Endothelial cell of hepatic sinusoid (primary cell): ENCODE results near the gene HEMK1.

Experiments
- in situ Hi-C: cut with HindIII; loops from 2 replicates; pipeline ENCODE4 v1.10.0; 2017; ENCODE audit warnings: low sequenced_read_pairs

The HEMK1 gene, protein sequence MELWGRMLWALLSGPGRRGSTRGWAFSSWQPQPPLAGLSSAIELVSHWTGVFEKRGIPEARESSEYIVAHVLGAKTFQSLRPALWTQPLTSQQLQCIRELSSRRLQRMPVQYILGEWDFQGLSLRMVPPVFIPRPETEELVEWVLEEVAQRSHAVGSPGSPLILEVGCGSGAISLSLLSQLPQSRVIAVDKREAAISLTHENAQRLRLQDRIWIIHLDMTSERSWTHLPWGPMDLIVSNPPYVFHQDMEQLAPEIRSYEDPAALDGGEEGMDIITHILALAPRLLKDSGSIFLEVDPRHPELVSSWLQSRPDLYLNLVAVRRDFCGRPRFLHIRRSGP

DNA sequence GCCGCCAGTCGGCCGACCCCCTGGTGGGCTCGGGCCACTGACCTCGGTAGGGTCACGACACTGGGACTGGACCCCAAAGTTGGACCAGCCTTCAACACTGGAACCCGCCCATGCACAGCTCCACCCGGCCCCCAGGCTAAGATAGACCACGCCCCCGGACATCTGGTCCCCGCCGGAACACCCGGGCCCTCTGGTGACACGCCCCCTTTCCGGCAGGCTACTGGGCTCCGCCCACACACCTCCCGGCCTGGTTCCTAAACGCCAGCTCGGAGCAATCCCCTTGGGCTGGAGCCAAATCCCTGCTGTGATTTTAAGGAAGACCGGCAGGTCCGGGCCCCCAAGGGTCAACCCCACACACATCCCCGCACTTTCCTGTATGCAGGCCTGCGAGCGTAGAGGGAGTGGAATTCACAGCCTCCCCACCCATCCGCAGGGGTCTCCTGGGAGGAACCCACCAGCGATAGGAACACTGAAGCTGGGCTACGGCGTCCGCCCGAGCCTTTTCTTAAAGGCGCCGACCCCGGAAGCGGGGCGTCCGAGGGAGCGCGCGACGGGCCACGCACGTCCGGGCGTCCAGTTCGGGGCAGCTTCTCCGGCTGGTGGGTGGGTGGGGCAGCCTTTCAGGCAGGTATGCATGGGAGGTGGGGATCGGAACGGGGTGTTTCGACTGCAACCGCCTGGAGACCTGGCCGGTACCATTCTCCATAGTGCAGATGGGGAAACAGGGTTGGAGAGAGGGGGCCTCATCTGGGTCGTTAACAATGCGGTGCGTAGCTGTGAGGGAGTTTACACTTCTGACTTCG is at the start of gene HEMK1:
Gene HEMK1 (plus strand): TSS at position 576 of the 803 bp plus-strand sequence. CDS start 1,583 bp downstream, outside the sequence.
- in situ Hi-C loops, result no loop called here

DNA sequence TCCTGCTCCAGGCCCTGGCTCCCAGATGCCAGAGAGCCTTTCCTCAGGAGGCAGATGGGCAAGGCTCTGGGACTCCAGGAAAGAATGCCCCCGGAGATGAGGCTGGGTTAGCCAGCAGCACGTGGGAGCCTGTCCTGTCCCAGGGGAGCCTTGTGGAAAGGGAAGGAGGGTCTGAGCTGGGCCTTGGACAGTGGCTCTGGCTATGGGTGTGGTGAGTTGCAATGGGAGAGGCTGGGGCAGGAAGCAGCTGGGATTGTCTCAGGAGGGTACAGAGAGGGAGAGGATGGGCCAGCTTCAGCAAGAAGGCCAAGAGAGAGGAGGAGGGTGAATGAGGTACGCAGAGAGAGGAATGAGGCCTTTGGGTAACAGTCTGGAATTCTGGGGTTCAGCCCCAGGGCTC is 48.5 kb upstream of the HEMK1 start:
- in situ Hi-C loops, result no loop called here

DNA sequence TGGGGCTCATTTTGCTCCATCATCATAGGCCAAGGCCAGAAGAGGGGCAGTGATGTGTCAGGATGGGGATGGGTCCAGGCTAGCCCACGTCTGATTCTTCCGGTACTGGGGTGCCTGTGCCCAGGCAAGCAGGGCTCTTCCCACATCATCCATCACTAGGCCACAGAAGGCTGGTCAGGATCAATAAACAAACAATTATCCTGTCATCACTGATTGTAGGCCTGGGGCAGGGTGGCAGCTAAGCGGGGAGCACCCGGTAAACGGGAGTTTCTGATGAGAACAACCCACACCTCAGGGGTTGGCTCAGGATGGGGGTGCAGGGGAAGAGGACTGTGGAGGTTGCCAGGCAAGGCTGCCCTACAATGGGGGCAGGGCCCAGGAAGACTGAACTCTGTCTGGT is 47.8 kb upstream of the HEMK1 start:
- in situ Hi-C loops, result no loop called here

DNA sequence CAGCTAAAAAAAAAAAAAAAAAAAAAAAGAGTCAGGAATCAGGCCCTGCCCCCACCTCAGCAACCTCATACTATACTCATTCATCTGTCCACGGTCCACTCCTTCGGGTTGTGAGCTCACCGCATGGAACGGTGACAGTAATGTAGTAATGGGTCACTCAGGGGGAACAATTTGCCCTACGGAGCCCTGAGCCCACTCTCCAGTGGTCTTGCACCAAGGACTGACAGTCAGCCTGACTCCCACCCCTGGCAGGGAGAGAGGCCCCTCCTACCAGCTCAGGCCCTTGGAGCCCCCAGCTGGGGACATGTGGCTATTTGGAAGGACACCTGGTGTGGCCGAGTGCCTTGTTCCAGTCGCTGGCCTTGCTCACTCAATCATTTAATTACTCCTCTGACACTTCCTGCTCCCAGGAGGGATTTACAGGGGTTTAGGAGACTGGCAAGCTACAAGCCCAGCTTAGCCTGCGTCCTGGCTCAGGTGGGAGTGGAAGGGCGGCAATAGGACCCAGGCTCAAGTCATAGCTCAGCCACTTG is 46.0 kb upstream of the HEMK1 start:
- in situ Hi-C loops, result no loop called here

DNA sequence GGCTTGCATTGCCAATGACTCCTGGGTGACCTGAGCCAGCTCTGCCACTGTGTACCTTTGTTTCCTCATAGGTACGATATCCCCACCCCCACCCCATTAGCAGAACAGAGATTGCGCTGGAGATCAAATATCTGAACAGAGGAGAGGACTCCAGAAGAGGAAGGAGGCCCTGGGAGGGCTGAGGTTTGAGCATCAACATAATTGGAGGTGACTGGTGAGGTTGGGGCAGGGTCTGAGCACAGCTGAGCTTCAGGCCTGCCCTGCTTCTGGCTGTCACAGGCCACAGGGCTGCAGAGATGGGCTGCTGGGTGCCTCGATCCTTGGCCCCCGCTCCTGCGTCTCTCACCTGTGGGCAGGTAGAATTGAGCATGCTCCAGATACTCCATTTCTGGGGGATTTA is 44.6 kb upstream of the HEMK1 start:
- in situ Hi-C loops, result no loop called here

DNA sequence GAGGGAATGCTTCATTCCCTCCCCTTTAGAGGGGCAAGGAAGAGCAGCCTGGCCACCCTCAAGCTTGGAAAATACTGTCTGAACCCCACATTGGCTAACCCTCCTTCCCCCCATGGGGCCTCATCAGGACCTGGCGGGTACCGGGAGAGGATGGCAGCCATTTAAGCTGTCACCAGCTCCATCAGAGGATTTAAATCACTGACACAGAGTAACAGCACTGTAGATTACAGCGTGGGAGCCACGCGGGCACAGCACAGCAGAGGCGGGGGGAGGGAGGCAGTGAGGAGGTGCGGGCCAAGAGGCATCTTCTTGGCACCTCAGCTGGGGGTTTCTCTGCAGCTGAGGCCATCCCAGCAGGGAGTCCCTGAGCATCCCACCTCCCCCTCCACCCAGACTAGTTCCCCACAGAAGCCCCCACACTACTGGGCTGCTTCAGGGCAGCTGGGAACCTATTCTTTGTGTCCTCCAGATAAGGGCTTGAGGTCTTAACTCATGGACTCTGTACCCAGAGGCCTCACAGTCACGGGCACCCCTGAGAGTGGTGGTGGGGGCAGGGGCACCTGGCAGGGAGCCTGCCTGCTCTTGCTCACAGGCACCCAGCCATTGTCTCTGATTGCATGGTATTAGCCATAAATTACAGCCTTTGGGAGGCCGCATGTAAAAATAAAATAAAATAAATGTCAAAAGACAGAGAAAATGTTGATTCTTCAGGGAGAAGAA is 44.0 kb upstream of the HEMK1 start:
- in situ Hi-C loops, result no loop called here

DNA sequence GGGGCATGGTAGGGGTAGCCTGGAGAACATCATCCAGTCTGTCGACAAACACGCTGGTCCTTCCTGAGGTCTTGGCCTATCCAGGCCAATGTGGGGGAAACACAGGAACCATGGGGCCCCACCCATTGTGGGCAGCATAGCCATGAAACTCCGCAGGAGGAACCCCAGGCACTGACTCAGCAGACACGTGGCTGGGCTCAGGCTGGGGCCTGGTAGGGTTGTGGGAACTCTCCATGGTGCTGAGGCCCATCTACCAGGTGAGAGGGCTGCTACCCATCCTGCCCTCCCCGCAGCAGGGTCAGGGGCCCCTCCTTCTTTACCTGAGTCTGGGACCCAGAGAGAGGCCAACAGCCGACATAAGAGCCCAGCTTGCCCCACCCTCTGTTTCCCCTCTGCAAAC is 43.3 kb upstream of the HEMK1 start:
- in situ Hi-C loops, result no loop called here

DNA sequence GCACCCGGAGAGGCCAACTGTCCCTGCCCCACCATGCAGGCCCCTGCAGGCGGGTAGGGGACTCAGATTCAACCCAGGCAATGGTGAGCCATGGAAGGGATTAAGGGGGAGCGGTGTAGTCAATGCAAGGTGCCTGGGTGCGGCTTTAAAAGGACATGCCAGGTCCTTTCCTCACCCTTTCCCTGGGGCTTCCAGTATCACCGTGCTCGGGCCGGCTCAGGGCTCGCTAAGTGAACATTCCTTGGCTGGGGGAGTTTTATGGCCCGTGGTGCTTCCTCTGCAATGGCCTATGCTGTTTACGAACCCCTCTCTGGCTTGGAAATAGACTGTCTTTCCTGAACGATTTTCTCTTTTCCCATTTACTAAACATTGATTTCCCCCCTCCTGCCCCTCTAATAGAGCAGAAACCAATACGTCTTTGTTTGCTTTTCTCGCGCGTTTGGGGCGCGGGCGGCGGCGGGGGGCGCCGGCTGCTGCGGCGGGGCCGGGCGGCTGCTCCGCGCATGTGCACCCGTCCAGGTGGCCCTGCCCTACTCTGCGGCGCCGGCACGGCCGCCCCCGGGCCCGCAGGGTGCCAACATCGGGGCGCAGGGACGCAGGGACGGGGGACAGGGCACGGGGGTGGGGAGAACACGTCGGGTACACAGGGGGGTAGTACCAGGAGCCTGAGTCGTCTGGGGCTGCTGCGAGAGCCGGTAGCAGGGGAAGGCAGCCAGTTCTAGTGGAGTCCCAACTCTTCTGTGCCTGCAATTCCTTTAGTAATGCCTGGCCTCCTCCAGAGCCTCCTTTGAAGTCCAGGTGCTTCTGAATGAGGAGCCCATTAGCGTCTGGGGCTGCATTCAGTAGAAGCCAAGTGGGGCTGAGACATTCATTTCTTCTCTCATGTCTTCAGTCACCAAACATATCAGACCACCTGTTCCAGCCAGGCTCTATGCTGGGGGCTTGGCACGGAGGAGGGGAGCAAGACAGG is 39.0 kb upstream of the HEMK1 start:
- in situ Hi-C loops, result no loop called here

DNA sequence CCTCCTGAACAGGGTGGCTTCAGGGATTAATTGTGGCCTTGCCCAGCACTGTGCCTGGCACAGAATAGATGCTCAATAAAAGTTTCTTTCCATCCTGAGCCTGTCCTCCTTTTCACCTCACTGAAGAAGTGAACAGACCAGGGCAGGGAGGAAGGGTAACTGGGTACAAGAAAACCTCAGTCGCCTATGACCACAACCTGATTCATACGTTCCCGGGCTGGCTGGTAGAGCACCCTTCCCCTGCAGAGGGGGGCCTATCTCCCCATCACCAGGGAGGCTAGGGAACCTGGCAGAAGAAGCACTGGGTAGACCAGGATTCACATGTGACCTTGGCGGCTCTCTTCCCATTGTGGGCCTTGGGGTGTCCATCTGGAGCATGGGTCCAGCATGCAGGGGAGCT is 38.1 kb upstream of the HEMK1 start:
- in situ Hi-C loops, result no loop called here

DNA sequence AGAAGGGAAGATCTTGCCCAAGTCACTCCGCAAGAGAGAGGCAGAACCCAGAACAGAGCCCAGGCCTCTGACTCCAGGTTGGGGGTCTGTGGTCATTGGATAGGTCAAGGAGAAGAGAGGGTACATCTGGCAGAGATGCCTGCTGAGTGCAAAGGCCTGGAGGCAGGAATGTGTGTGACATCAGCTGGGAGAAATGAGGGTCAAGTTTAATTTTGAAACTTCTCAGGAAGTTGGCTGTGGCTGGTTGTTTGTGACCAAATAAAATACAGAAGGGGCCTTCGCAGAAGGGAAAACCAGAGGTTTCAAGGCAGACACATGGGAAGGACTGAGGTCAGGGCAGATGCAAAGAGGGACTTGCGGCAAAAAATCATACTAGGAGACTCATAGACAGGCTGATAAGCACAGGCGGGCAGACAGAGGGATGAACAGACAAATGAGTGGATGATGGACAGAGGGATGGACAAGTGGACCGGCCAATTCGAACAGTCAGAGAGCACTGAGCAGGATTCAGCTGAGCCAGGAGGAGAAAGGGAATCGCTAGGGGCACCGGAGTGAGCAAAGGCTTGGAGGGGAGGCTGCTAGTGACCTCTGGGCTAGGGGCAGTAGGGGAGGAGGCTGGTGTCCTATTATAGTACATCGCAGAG is 37.1 kb upstream of the HEMK1 start:
- in situ Hi-C loops, result no loop called here

DNA sequence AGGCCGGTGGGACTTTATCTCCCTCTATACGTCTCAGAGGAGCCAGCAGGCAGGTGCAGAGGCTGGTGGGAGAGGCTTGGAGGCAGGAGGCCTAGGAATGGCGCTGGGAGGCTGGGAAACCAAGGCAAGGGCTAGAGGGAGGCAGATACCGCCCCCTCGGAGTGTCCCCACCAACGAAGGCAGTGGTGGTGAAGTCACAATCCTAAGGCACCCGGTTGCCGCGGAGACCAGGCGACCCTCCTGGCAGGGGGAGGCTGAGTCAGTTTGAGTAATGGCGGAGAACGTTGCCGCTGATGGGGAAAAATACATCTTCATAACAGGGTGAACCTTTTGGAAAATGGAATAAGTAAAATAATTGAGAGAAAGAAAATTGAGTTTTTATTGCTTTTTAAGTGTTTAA is 36.0 kb upstream of the HEMK1 start:
- in situ Hi-C loops, result no loop called here

DNA sequence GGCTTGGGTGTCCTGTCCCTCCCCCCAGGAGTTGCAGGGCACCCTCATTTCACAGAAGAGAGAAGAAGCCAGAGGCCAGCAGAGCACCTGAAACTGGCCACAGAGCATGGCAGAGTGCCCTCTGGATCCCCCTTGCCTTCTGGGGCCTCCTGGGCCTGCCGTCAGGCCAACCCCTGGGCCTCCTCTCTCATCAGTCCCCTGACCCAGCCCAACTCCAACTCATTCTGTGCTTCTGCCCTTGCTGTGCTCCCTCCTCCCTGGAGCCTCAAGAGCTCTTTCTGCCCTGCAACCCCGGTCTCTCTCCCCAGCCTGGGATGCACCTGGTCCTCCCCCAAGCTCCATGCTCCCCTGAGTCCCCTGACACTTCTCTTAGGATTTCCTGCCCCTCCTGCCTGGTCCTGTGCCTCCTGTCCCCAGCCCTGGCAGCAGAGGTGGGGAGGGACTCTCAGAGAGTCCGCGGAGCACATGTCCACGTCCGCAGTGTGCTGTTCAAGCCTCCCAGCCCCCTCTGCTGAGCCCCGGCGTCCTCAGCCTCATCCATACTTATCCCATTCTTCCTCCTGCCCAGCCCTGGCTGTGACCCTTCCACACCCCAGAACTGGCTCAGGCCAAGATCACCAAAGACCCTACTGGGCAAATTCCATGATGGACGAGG is 35.4 kb upstream of the HEMK1 start:
- in situ Hi-C loops, result no loop called here

DNA sequence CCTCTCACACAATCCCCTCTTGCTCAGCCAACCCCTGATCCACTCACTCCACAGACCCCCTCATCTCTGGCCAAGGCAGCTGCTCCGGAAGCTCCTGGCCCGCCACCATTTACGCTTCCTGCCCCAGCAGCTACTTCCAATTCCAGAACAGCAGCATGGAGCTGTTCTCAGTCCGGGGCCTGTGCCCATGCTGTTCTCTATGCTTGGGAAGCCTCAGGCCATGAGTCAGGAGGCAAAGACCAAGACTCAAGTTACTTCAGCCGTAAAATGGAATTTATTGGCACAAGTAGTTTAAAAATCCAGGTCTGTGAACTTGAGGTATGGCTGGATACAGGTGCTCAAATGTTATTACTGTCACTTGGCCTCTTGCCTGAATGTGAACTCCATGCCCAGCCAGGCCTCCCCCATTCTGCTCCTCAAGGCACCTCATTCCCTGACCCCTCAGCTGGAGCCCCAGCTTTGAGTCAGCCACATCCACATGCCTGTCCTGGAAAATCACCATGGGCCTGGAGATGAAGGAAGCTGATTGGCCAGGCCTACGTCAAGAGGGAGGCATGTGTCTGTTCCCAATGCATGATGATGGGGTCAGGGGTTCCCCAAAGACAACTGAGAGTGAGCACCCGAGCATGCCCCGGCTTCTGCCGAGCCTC is 34.5 kb upstream of the HEMK1 start:
- in situ Hi-C loops, result loop anchor here (5.0 kb wide), 5 partner anchors 58 to 183 kb away; partner anchors contain the start of genes CYB561D2, MAPKAPK3 and NPRL2

DNA sequence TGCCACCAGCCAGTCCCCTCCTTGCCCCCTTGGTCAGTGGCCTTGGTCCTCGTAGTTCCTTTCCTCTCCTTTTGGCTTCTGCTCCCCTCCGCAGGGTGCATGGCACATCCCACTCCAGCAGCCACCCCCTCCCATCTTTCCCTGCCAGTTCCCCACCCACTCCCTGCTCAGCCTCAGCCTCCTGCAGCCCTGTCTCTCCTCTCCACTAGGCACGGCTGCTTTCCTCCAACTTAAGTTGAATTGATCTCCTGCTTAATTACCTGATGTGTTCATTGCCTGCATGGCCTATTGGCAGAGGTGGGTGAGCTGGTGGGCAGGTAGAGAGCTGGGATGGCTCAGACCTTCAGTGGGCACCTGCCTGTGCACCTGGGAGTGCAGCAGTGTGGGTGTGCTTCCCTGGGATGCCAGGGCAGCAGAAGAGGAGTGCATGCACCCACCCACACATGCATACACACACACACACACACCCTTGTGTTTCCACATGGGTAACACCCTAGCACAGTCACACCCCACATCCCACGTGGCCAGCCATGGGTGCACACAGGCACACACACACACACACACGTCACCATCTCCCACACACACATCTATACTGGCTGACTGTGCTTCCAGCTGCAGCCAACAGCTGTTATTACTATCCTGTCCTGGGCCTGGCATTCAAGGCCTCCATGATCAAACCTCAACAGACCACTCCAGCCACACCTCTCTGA is 32.7 kb upstream of the HEMK1 start:
- in situ Hi-C loops, result loop anchor here (5.0 kb wide), 5 partner anchors 59 to 184 kb away; partner anchors contain the start of genes CYB561D2, MAPKAPK3 and NPRL2

DNA sequence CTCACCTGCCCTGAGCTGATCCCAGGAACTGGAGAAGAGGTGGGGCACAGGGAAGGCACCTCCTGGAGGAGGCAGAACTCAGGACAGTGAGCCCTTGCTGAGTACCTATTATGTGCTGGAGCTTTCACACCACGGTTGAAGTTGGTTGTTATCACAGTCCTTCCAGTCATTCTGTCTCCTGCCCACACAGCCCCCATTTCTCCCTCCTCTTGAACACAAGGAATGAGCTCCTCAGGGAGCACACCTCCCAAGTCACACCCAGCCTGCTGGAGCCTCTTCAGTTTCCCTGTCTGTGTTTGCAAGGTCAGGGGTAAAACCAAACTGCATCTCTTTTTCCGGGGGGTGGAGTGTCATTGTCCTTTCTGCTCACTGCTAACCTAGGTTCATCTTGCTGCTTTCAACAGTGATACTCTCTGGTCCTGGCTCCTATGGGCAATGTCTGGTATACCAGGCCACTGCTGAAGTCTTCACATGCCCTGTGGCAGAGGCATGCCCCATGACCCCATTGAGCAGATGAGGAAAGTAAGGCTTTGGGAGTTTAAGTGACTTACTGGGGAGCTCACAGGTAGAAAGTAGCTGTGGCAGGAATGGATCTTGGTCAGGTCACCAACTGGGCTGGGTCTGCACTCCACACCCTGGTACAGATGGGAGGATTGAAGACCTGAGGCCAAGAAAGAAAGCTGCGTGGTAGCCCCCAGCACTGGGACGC is 31.7 kb upstream of the HEMK1 start:
- in situ Hi-C loops, result loop anchor here (5.0 kb wide), 5 partner anchors 60 to 185 kb away; partner anchors contain the start of genes CYB561D2, MAPKAPK3 and NPRL2

DNA sequence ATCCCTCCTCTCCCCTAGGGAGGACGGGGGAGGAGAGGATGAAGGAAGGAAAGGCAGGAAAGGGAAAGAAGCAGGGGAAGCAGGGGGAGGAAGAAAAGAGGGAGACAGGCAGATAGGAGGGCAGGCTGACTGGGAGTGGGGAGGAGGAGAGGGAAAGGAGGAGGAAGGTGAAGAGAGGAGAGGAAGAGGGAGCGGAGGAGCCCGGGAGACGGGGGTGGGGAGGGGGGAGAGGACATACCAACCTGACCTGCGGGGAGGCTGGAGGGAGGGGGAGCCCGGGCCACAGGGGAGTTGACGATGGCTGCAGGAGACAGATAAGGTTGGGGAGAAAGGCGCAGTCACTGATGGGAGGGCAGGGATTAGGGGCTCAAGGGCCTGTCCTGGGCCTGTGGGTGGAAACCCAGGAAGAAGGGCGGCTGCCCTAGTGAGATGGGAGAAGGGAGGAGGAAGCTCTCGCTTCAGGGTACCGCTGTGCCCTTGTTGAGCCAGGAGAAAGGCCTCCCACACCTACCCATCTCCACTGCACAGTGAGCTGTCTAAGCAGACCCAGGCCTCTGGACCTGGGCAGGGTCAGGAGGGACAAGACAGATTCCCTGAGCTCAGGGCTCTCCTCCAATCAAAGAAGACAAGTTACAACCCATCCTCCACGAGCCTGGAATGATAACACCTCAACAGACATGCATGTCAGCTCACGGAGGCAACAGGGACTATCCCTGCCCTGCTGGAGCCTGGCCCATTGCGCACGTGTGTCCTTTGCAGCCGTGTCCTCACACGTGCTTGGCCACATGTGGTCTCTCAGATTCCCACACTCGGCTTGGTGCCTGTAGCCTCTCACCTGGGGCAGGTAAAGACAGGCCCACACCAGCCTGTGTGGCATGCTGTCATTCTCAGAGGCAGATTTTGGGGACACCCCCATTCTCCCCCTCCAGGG is 29.7 kb upstream of the HEMK1 start:
- in situ Hi-C loops, result loop anchor here (5.0 kb wide), 5 partner anchors 62 to 187 kb away; partner anchors contain the start of genes CYB561D2, MAPKAPK3 and NPRL2
